ENCODE measurements around the gene PRKCA. TPM values are rescaled to one million over a fixed set of nuclear protein-coding genes. Genes with fewer than 3 reads are reported as not detected.

Gene PRKCA
- total and polyA plus RNA-seq, 2 of the 13 experiments (the other 11 are each of a cell fraction or from before 2014, with no cell fraction given): 18.5 to 21.5 TPM

DNA sequence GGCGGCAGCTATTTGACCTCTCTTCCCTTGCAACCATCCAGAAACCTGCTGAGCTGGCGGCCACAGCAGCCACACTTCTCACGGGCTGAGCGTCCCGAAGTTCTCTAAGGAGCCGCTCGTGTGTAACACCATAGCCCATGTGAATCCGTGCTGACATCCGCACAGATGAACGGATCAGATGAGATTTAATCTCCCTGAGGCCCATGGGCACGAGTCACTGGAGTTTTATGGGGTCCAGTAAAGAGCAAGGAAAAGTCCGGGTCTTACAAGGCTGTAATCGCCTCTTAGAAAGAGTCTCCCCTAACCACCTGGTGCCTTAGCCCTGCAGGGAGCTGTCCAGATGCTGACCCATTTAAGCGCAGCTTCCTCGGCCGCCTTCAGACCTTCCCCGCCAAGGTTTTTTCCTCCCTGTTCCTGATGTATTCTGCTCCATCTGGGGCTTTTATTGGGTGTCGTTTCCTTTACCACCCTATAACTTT lies 527.0 kb downstream of the PRKCA start (continued):
- TF ChIP-seq ZNF737 (CRISPR knock-in tag; IDR thresholded peaks at IDR 0.05; ENCODE audit: borderline replicate concordance) (no peak), ETV5 (CRISPR knock-in tag; IDR thresholded peaks at IDR 0.05; ENCODE audit: borderline replicate concordance) (peak; percentile 22; the same call in 1 of the 2 replicates), ADNP (CRISPR knock-in tag; IDR thresholded peaks at IDR 0.05) (no peak), SOX13 (IDR thresholded peaks at IDR 0.05) (no peak), SOX13 (CRISPR knock-in tag; conservative IDR thresholded peaks at IDR 0.05 in 1 of 2, IDR thresholded peaks at IDR 0.05 in 1 of 2) (0 out of 4 replicates have a peak, but pooled peaks of 1 of the 2 experiments have one; percentile 10)

DNA sequence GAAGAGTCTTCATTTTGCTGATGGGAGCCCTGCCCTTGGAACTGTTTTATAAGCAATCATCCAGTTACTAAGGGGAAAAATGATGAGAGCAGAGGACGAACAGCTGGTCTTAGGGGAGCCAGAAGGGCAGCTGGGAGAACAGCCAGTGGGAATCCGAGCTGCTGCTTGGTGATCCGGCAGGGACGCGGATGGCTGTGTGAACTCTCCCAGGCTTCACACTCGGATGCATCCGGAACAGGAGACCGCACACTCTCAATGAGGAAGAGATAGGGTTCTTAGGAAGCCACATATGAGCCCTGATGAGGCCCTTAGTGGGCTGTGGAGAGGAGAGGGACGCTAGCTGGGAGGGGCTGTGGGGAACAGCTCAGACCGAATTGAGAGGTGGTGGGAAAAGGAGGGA lies 527.5 kb downstream of the PRKCA start:
- no peak overlapping the region for H3K4me2 ChIP-seq (ENCODE audit: low read depth, low read length)
- no peaks in the 10 kb centered on the region for H3K79me2 ChIP-seq (ENCODE audit: insufficient read depth, low read length)
- FAIRE-seq (no peak), ATAC-seq (peak; percentile 27; the same call in 2 of the 3 replicates), DNase-seq (ENCODE audit: low spot score) (no peak)
- in situ Hi-C loops (cut with HindIII; ENCODE audit: extremely low pct_ligation_motif_present, low pct_unique_long_range_greater_than_20kb): no loop called here
- H3K27ac ChIP-seq (ENCODE audit: extremely low read length, insufficient read depth, low read length): no peak overlapping the region
- WGBS (ENCODE audit: low lambda C conversion rate): 30% methylated on average over 10 of the region's 10 CpGs
- CTCF ChIA-PET (ENCODE audit: low intra/inter-chr PET ratio, low total read pairs): no interaction called here
- no peaks in the 10 kb centered on the region for H3K4me1 ChIP-seq (ENCODE audit: insufficient read depth, low read length)
- no peak overlapping the region for H3K9ac ChIP-seq (ENCODE audit: insufficient read depth, low read depth, low read length)
- TF ChIP-seq, protein P1, sequence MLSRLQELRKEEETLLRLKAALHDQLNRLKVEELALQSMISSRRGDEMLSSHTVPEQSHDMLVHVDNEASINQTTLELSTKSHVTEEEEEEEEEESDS (CRISPR knock-in tag; IDR thresholded peaks at IDR 0.05; ENCODE audit: borderline replicate concordance): 0 out of 2 replicates have a peak, but pooled peaks have one; percentile 2
- no peak for TF ChIP-seq ZNF614 (CRISPR knock-in tag; IDR thresholded peaks at IDR 0.05; ENCODE audit: borderline replicate concordance)
- TF ChIP-seq ZFP90 (CRISPR knock-in tag; IDR thresholded peaks at IDR 0.05; ENCODE audit: borderline replicate concordance): 0 out of 2 replicates have a peak, but pooled peaks have one; percentile 1
- no peak for TF ChIP-seq RXRB (CRISPR knock-in tag; IDR thresholded peaks at IDR 0.05; ENCODE audit: borderline replicate concordance)
- TF ChIP-seq DR1 (CRISPR knock-in tag; IDR thresholded peaks at IDR 0.05): no peak
- TF ChIP-seq NFKB2 (CRISPR knock-in tag; IDR thresholded peaks at IDR 0.05; ENCODE audit: borderline replicate concordance): 0 out of 2 replicates have a peak, but pooled peaks have one; percentile 1
- peak; percentile 20; the same call in 1 of the 2 replicates for TF ChIP-seq EHMT2 (IDR thresholded peaks at IDR 0.05; ENCODE audit: borderline replicate concordance, low read depth, low read length)
- H4K20me1 ChIP-seq (ENCODE audit: insufficient read depth, low read length): peaks cover 3% of the 10 kb centered on the region; the same call in 1 of the 2 replicates
- H3K4me3 ChIP-seq (replicated peaks in 1 of 3; ENCODE audit: insufficient read depth in 1 of 3, low read depth in 2 of 3, low read length in 3 of 3): no peak overlapping the region
- no peaks in the 10 kb centered on the region for H3K36me3 ChIP-seq (replicated peaks in 1 of 2; ENCODE audit: control insufficient read depth in 1 of 2, insufficient read depth in 2 of 2, low read length in 2 of 2)
- POLR2A ChIA-PET: no interaction called here
- BruUV-seq (replicated peaks): no TSS peak
- intact Hi-C loops (cut with micrococcal nuclease; ENCODE audit: unreplicated experiment): no loop called here
- peaks cover 4 to 40% of the 10 kb centered on the region in 2 experiments; a peak in 4 of 5 replicates for H3K27me3 ChIP-seq (ENCODE audit: control insufficient read depth in 1 of 2, insufficient read depth in 2 of 2, low read length in 2 of 2)
- no peak overlapping the region for H2AFZ ChIP-seq (ENCODE audit: low read length)
- H3K9me3 ChIP-seq (ENCODE audit: low read length): no peaks in the 10 kb centered on the region

Data from HepG2 (cell line).